Measurements from ENCODE around the gene CHST10.
A peak's percentile ranks its signal among the peaks of the same experiment; 100 is the strongest.
"Not testable (repeated sequence)": the region's sequence is repeated elsewhere in the genome, so short reads cannot be mapped to it uniquely, and the experiment has no call there.

Gene CHST10

GRCh38 chr2:100416935-100417710, at the start of gene CHST10:
TSS of gene CHST10 (minus strand) at chr2:100417668. CDS start at chr2:100406675, 10,993 bp downstream.
- peak; percentile 31 for DNase-seq

- DNase-seq = no peak
These were observed 43.5 kb upstream of the CHST10 start for GRCh38 chr2:100460904-100461530.

- not testable (repeated sequence) for DNase-seq
These were observed 38.9 kb upstream of the CHST10 start for GRCh38 chr2:100456357-100456756.

- DNase-seq = no peak
These were observed 36.4 kb upstream of the CHST10 start for GRCh38 chr2:100453853-100454252.

- no peak for DNase-seq
These were observed 34.3 kb upstream of the CHST10 start for GRCh38 chr2:100451734-100452133.

- no peak for DNase-seq
These were observed 33.6 kb upstream of the CHST10 start for GRCh38 chr2:100451092-100451491.

GRCh38 chr2:100446696-100447095, 29.2 kb upstream of the CHST10 start:
- no peak for DNase-seq

- no peak for DNase-seq
These were observed 20.3 kb upstream of the CHST10 start for GRCh38 chr2:100437751-100438150.

- no peak for DNase-seq
These were observed 12.3 kb upstream of the CHST10 start for GRCh38 chr2:100429726-100430125.

GRCh38 chr2:100427627-100428258, 10.3 kb upstream of the CHST10 start:
- DNase-seq = no peak

GRCh38 chr2:100427111-100427510, 9.6 kb upstream of the CHST10 start:
- no peak for DNase-seq

GRCh38 chr2:100426384-100426720, 8.9 kb upstream of the CHST10 start:
- no peak for DNase-seq

GRCh38 chr2:100425573-100426383, 8.3 kb upstream of the CHST10 start:
- DNase-seq = no peak

GRCh38 chr2:100425107-100425506, 7.6 kb upstream of the CHST10 start:
- DNase-seq = no peak

- DNase-seq = no peak
These were observed 6.9 kb upstream of the CHST10 start for GRCh38 chr2:100424277-100424875.

GRCh38 chr2:100423631-100424030, 6.2 kb upstream of the CHST10 start:
- DNase-seq = no peak

GRCh38 chr2:100422320-100423055, 5.0 kb upstream of the CHST10 start:
- DNase-seq = no peak

GRCh38 chr2:100419915-100420314, 2.4 kb upstream of the CHST10 start:
- no peak for DNase-seq

GRCh38 chr2:100418406-100418962, 1.0 kb upstream of the CHST10 start:
- no peak for DNase-seq

- no peak for DNase-seq
These were observed 250 bp upstream of the CHST10 start for GRCh38 chr2:100417711-100418124.

GRCh38 chr2:100416397-100416934, 1.0 kb downstream of the CHST10 start:
- DNase-seq = no peak
